ENCODE results near the gene VGLL1. TPM values are rescaled to one million over a fixed set of nuclear protein-coding genes. Genes with fewer than 3 reads are reported as not detected.

The VGLL1 gene
- polyA plus RNA-seq, 1 donor (not counting 4 experiments of a cell fraction or from before 2014, with no cell fraction given), result 4.1 TPM

GRCh38 chrX:136496186-136496763 is 35.7 kb upstream of the VGLL1 start:
- H3K27ac ChIP-seq (ENCODE audit: control insufficient read depth, insufficient read depth, low read length), result peak overlapping the region; percentile 81
- no peaks in the 10 kb centered on the region for H3K9me1 ChIP-seq (ENCODE audit: control insufficient read depth, extremely low read depth, insufficient read depth, low read length)
- dilution Hi-C loops (cut with MboI; ENCODE audit: extremely low pct_ligation_motif_present, low sequenced_read_pairs), result no loop called here
- no peaks in the 10 kb centered on the region for H3K9me3 ChIP-seq (ENCODE audit: control insufficient read depth, low read depth, low read length)
- peak overlapping the region; percentile 65 for H3K4me2 ChIP-seq (ENCODE audit: control insufficient read depth, extremely low read depth, insufficient read depth, low read depth, low read length)
- FAIRE-seq (no peak), DNase-seq (ENCODE audit: low read depth, low spot score) (no peak)
- H2AFZ ChIP-seq (ENCODE audit: control insufficient read depth, low read length), result peak overlapping the region; percentile 86
- TF ChIP-seq CTCF (optimal IDR thresholded peaks at IDR 0.05 in 1 of 3, IDR thresholded peaks at IDR 0.05 in 1 of 3, conservative IDR thresholded peaks at IDR 0.05 in 1 of 3; ENCODE audit: extremely low read depth in 1 of 3, insufficient read depth in 2 of 3, low read length in 3 of 3) (no peak), EZH2 (IDR thresholded peaks at IDR 0.05; ENCODE audit: low read length) (no peak)
- peaks cover 20% of the 10 kb centered on the region for H3K79me2 ChIP-seq (ENCODE audit: control insufficient read depth, insufficient read depth, low read length)
- H3K4me1 ChIP-seq (ENCODE audit: control insufficient read depth, extremely low read depth, insufficient read depth, low read length), result no peaks in the 10 kb centered on the region
- peak overlapping the region; percentile 80 for H3K9ac ChIP-seq (ENCODE audit: control insufficient read depth, extremely low read depth, insufficient read depth, low read length)
- H3K27me3 ChIP-seq (ENCODE audit: control insufficient read depth, extremely low read depth, insufficient read depth, low read length), result no peaks in the 10 kb centered on the region
- H4K20me1 ChIP-seq (ENCODE audit: control insufficient read depth, extremely low read depth, insufficient read depth, low read length), result no peaks in the 10 kb centered on the region
- no peaks in the 10 kb centered on the region for H3K36me3 ChIP-seq (ENCODE audit: control insufficient read depth in 2 of 2, extremely low read depth in 1 of 2, insufficient read depth in 2 of 2, low read length in 2 of 2)
- H3K4me3 ChIP-seq (ENCODE audit: control insufficient read depth in 2 of 3, extremely low read depth in 1 of 3, insufficient read depth in 2 of 3, low read depth in 1 of 3, low read length in 3 of 3), result peak overlapping the region; percentile 50 to 68 (median 64)

GRCh38 chrX:136496764-136497555 is 35.1 kb upstream of the VGLL1 start:
- TF ChIP-seq EZH2 (IDR thresholded peaks at IDR 0.05; ENCODE audit: low read length) (no peak), CTCF (optimal IDR thresholded peaks at IDR 0.05 in 1 of 3, IDR thresholded peaks at IDR 0.05 in 1 of 3, conservative IDR thresholded peaks at IDR 0.05 in 1 of 3; ENCODE audit: extremely low read depth in 1 of 3, insufficient read depth in 2 of 3, low read length in 3 of 3) (no peak)
- H3K27ac ChIP-seq (ENCODE audit: control insufficient read depth, insufficient read depth, low read length), result peak overlapping the region; percentile 81
- DNase-seq (ENCODE audit: low read depth, low spot score) (no peak), FAIRE-seq (no peak)
- no peaks in the 10 kb centered on the region for H3K4me1 ChIP-seq (ENCODE audit: control insufficient read depth, extremely low read depth, insufficient read depth, low read length)
- H3K4me2 ChIP-seq (ENCODE audit: control insufficient read depth, extremely low read depth, insufficient read depth, low read depth, low read length), result peak overlapping the region; percentile 65
- H3K4me3 ChIP-seq (ENCODE audit: control insufficient read depth in 2 of 3, extremely low read depth in 1 of 3, insufficient read depth in 2 of 3, low read depth in 1 of 3, low read length in 3 of 3), result peak overlapping the region; percentile 68 to 82 (median 78)
- no peaks in the 10 kb centered on the region for H3K36me3 ChIP-seq (ENCODE audit: control insufficient read depth in 2 of 2, extremely low read depth in 1 of 2, insufficient read depth in 2 of 2, low read length in 2 of 2)
- H3K79me2 ChIP-seq (ENCODE audit: control insufficient read depth, insufficient read depth, low read length), result peaks cover 20% of the 10 kb centered on the region
- no peaks in the 10 kb centered on the region for H3K27me3 ChIP-seq (ENCODE audit: control insufficient read depth, extremely low read depth, insufficient read depth, low read length)
- H3K9ac ChIP-seq (ENCODE audit: control insufficient read depth, extremely low read depth, insufficient read depth, low read length), result peak overlapping the region; percentile 80
- no peaks in the 10 kb centered on the region for H3K9me1 ChIP-seq (ENCODE audit: control insufficient read depth, extremely low read depth, insufficient read depth, low read length)
- no peaks in the 10 kb centered on the region for H3K9me3 ChIP-seq (ENCODE audit: control insufficient read depth, low read depth, low read length)
- H2AFZ ChIP-seq (ENCODE audit: control insufficient read depth, low read length), result peak overlapping the region; percentile 86
- H4K20me1 ChIP-seq (ENCODE audit: control insufficient read depth, extremely low read depth, insufficient read depth, low read length), result no peaks in the 10 kb centered on the region
- dilution Hi-C loops (cut with MboI; ENCODE audit: extremely low pct_ligation_motif_present, low sequenced_read_pairs), result no loop called here
